Mucosa of descending colon (tissue), 3 donors: ENCODE measurements around the gene SFXN5. TPM values are rescaled to one million over a fixed set of nuclear protein-coding genes. Genes with fewer than 3 reads are reported as not detected.

Experiments
- ATAC-seq: fragments of 200-7000 bp; cut with Tn5 transposase; one replicate; pipeline ENCODE4 v1.9.1; 2020; ENCODE audit warnings: mild to moderate bottlenecking, moderate library complexity
- DNase-seq, 3 donors: peaks; one replicate each; pipeline ENCODE4 v3.0.0-alpha.2; 2020
- H3K36me3 ChIP-seq: fragments of 200-600 bp; one replicate; pipeline ENCODE4 v1.8.0; 2021; ENCODE audit warnings: low read depth, mild to moderate bottlenecking
- H3K4me1 ChIP-seq: fragments of 200-600 bp; one replicate; pipeline ENCODE4 v1.8.0; 2021; ENCODE audit warnings: low read depth, mild to moderate bottlenecking
- H3K4me3 ChIP-seq: fragments of 200-600 bp; one replicate; pipeline ENCODE4 v1.8.0; 2021; ENCODE audit warnings: mild to moderate bottlenecking
- H3K9me3 ChIP-seq: fragments of 200-600 bp; one replicate; pipeline ENCODE4 v1.8.0; 2021; ENCODE audit warnings: mild to moderate bottlenecking
- CTCF ChIP-seq: fragments of 200-600 bp; IDR thresholded peaks from one replicate; pipeline ENCODE4 v1.8.0; 2022; ENCODE audit warnings: antibody characterized with exemption, mild to moderate bottlenecking
- intact Hi-C, 2 donors: fragments of 100-400 bp; cut with DNase I in 1 of 2; cut with micrococcal nuclease in 1 of 2; formaldehyde crosslinking; loops; one replicate each; pipeline versions ENCODE4 v1.11.0 to v1.11.1; 2022; cut with DNase I, micrococcal nuclease
- total RNA-seq, 3 donors: library from RNA; stranded (reverse); fragmentation: NEBNext Ultra II Directional in 2 of 3; extraction: Animal tissue kit (Norgen Biotek cat#: 25700) in 2 of 3; gene quantifications; one replicate each; pipeline versions ENCODE4 v1.2.1 to v1.2.4, GENCODE V29; 2021 to 2023
- donor health status: DM: no; HTN: no; CAD: no; lungs with moderate emphysema.
- donor health status: DM: no; HTN: no; CAD: no.
- donor health status: DM: no; HTN: yes; CAD: no.

SFXN5 gene
- total RNA-seq, 3 donors from 2014 or later = 22.2 to 30.9 (median 27.5) TPM

GRCh38 chr2:72964146-72964525 lies 107.4 kb downstream of the SFXN5 start:
- no peaks in the 10 kb centered on the region for H3K36me3 ChIP-seq
- no peak overlapping the region for H3K4me3 ChIP-seq
- H3K9me3 ChIP-seq = no peaks in the 10 kb centered on the region
- intact Hi-C loops = no loop called here
- H3K4me1 ChIP-seq = no peaks in the 10 kb centered on the region
- ATAC-seq (no peak), DNase-seq (peak in 1 of 3 donors; percentile 17)
- TF ChIP-seq CTCF = no peak

GRCh38 chr2:72963423-72964145 lies 107.9 kb downstream of the SFXN5 start:
- ATAC-seq (no peak), DNase-seq (peak in 2 of 3 donors; percentile 6 to 22)
- intact Hi-C loops = no loop called here
- H3K36me3 ChIP-seq = no peaks in the 10 kb centered on the region
- H3K4me3 ChIP-seq = no peak overlapping the region
- no peaks in the 10 kb centered on the region for H3K4me1 ChIP-seq
- H3K9me3 ChIP-seq = no peaks in the 10 kb centered on the region
- TF ChIP-seq CTCF = no peak

DNA sequence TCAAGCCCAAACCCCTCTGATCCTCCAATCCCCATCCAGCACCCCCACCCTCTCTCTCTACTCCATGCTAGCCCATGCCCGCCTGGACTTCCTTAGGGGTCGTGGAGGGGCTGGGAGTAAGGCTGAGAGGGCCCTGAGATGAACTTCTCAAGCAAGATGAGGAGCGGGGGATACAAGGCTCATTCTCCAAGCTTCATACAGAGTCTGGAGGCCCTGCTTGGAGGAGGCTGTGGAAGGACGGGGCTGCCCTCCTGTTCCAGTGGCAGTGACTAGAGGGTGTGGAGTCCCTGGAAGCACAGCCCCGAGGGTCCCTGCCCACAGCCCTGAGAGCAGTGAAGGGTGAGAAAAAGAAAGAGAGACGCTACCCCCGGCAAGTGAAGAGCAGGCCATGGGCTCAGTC lies 108.6 kb downstream of the SFXN5 start:
- no peaks in the 10 kb centered on the region for H3K9me3 ChIP-seq
- H3K4me1 ChIP-seq = no peaks in the 10 kb centered on the region
- peak in 2 of 3 donors; percentile 12 to 27 for DNase-seq
- no peaks in the 10 kb centered on the region for H3K36me3 ChIP-seq
- intact Hi-C loops = no loop called here
- no peak for TF ChIP-seq CTCF
- ATAC-seq = no peak
- H3K4me3 ChIP-seq = no peak overlapping the region

DNA sequence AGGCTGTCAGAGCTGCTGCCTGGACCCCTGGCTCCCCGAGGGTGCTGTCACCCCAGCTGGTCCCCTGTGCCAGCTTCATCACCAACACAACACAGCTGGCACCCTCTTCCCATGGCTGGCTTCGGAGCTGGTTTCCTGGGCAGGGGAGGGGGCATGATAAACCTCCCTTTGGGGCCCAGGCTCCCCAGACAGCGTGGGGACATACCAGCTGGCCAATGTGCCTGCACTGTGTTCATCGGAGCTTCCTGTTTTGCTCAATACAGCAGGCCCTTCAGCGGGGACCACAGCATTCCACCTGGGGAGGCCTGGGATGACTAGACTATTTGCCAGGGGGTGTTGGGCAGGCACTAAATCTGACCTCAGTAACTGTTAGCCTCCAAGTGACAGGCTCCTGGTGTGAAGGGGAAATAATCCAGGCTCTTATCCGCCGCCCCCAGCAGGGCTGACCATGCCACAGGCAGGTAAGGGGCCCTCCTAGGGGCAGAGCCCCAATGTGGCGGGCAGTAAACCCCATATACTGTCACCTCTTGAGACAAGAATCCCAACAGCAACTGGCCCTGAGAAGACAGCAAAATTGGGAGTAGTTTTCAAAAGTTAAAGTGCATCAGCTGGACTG lies 109.6 kb downstream of the SFXN5 start:
- no peak for ATAC-seq
- Histone ChIP-seq H3K4me1 (no peaks in the 10 kb centered on the region), H3K9me3 (no peaks in the 10 kb centered on the region), H3K4me3 (no peak overlapping the region), H3K36me3 (no peaks in the 10 kb centered on the region)
- intact Hi-C loops = no loop called here
- no peak for TF ChIP-seq CTCF
- DNase-seq = peak in 1 of 3 donors; percentile 12

GRCh38 chr2:72961036-72961720 lies 110.3 kb downstream of the SFXN5 start:
- ATAC-seq (no peak), DNase-seq (peak in 1 of 3 donors; percentile 40)
- Histone ChIP-seq H3K4me1 (no peaks in the 10 kb centered on the region), H3K4me3 (no peak overlapping the region), H3K9me3 (no peaks in the 10 kb centered on the region), H3K36me3 (no peaks in the 10 kb centered on the region)
- no peak for TF ChIP-seq CTCF
- intact Hi-C loops = no loop called here
